HG03060 (cell line): Measurements from ENCODE around the gene BBX.
A peak's percentile ranks its signal among the peaks of the same experiment; 100 is the strongest.
"Not testable (repeated sequence)": the region's sequence is repeated elsewhere in the genome, so short reads cannot be mapped to it uniquely, and the experiment has no call there.

Experiments used
- ATAC-seq: cut with Tn5 transposase; IDR thresholded peaks from one replicate; pipeline ENCODE4 v1.9.1; 2021; ENCODE audit warnings: low read depth, moderate number of reproducible peaks; ENCODE audit not compliant: unreplicated experiment

The BBX gene

DNA sequence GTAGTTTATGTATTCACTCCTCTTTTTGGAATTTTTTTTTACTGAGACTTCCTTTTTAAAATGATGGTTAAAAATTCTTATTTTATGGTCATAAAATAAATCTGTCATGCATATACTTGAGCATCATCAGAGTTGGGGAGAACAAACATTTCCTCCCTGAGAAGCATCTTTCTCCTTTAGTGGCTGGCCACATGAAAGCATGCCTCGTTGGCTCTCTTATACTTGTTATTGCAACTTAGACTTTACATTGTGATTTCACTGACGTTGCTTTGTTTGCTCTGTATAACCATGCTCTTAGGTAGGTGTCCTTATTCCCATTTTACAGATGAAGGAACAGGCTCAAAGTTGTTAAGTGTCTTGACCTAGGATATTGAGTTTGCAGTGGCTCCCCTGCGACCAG lies 18.1 kb downstream of the BBX start:
- ATAC-seq = no peak

DNA sequence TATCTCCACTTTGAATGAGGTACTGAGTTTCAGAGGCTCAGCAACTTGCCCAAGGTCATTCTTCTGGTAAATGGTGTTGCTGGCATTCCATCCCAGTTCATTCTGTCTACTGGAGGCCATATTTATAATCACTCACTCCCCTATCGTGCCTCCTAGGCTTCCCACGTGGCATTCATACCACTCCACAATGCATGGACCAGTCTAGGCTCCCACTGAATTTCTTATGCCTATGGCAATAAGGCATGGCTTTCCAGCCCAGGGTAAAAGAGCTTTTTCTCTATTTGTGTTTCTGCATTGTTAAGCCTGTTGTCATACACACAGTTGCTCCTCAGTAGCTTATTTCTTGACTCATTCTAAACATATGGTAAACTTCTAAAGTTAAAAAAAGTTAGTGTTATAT lies 19.9 kb downstream of the BBX start:
- ATAC-seq = no peak

DNA sequence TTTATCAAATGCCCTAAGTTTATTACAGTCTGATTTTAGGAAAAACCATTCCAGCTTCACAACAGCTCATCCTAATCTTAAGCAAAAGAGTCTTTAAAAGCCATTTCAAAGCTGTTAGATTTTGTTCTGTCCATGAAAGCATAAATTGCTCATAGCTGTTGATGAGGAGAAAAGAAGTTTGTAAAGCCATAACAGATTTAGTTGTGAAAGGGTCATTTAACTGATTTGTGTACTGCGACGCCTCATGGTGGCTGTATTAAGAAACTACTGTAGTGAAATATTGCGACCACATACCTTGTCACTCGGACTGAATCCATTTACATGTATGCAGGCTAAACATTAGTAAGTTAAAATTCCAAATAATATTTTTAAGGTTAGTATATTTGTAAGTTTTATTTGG lies 20.9 kb downstream of the BBX start:
- ATAC-seq = no peak

DNA sequence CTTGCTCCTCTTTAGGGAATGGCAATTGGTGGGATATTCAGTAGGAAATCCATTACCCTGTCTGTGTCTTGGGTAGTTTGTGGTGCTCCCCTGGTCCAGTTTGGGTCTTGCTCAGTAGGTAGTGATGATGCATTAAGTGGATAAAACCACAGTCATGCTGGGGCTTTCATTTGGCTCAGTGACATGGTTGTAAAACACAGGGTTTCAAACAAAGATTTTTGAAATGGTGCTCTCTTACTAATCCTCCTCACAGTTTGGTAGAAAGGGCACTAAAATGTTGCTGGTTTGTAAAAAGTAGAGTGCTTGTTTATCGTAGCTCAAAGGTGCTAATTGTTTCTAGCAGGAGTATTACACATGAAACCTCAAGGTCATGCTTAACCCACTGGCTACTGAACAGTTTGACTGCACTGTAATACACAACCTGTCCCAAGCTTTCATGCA lies 22.9 kb downstream of the BBX start:
- ATAC-seq = no peak

DNA sequence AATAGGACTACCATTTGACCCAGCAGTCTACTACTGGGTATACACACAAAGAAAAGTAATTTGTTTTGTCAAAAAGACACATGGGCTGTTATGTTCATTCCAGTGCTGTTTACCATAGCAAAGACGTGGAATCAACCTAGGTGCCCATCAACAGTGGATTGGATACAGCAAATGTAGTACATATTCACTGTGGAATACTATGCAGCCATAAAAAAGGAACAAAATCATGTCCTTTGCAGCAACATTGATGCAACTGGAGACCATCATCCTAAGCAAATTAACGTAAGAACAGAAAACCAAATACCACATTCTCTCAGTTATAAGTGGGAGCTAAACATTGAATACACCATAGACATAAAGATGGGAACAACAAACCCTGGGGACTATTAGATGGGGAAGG lies 25.8 kb downstream of the BBX start:
- no peak for ATAC-seq

DNA sequence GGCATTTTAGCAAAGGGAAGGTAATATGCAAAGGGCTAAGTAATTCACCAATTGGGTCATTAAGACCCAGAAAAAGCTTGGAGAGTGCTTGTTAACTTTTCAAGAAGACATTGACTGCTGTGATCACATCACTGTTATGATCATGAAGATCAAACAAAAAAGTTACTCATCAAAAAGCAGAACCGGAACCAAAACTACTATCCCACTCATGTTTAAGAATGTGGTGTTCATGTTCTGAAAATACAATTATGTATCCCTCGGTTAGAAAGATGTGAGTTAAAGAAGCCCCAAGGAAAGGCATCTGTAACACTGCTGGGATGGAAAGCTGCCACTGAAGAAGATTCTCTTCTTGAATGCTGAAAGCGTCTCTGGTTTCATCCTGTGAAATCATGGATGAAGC lies 32.6 kb downstream of the BBX start:
- ATAC-seq = no peak

DNA sequence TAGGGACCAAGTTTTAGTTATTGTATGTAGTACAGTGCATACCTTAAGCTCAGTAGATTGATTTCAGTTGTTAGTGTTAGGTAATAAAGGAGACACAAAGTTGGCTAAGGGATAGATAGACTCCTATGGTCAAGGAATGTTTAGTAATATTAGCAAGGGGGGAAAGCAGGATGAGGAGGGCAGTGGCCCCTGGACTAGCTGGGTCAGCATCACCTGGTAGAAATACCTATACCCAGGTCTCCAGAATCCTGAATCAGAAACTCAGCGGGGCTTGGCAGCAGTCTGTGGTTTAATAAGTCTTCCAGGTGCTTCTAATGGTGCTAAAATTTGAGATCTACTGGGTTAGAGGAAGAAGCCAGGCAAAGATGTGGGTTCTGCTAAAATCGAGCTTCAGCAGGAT lies 35.0 kb downstream of the BBX start:
- no peak for ATAC-seq

DNA sequence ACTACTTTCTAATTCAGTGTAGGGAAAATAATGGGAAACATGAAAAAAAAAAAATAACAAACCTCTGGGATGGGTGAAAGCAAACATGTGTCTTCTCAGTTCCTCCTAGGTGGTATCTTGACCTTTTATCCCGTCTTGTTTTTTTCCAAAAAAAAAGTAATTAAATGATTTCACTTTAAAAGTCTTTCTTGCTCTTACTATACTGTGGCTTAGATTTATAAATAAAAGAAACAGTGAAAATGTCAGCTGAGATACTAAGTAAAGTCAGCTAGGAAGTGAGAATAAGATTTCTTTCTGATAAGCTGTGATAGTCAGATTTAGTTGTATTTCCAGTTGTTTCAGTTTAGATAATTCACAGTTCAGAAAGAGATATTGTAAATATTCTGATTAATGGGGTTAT lies 37.4 kb downstream of the BBX start:
- ATAC-seq = no peak

DNA sequence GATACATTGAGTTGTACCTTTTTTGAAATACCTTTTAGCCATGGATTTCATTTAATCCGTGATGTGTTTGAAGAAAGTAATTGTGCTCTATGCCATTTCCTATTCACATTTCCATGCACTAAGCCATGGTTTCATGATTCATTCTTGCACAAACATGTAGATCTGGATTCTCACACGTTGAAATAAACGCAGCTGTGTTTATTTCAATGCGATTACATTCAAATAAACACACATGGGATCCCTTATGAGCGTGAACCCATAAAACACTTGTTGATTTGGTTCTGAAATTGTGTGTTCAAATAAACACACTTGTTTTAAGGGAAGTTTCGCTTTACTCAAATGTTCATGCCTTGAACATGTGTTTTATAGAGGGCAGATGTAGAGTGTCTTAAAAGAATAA lies 39.2 kb downstream of the BBX start:
- ATAC-seq = no peak

DNA sequence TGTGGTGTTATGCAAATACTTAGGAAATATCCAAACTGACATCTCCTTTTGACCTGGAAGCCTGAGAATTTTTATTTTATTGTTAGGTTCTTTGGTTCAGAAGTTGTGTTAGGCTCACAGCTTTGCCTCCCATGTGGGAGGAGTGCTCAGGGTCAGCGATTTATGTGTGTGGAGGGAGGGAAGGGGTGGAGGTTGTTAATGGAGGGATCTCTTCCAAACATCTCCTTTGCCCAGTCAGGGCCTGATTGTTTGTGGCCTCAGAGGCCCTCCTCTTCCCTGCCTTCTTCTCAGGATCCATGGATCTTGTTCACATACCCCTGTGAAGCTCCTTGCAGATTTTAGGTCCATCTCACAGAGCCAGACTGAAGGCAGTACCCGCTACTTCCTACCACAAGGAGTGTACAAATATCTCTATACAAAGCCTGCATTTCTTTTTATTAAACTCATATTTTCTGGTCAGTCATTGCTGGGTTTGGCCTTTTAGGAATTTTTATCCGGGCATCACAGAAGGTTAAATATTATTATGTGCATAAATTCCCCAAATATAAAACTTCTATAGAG lies 40.3 kb downstream of the BBX start:
- no peak for ATAC-seq

DNA sequence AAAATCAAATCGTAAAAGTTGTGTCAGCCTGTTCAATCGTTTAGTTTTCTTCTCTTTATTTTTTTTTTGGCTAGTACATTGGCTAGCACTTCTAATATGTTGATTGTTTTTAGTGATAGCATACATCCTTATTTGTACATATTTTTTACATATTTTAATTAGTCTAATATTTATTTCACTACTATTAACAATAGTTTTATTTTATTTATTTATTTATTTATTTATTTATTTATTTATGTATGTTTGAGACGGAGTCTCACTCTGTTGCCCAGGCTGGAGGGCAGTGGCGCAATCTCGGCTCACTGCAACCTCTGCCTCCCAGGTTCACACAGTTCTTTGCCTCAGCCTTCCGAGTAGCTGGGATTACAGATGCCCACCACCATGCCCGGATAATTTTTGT lies 42.5 kb downstream of the BBX start:
- not testable (repeated sequence) for ATAC-seq

DNA sequence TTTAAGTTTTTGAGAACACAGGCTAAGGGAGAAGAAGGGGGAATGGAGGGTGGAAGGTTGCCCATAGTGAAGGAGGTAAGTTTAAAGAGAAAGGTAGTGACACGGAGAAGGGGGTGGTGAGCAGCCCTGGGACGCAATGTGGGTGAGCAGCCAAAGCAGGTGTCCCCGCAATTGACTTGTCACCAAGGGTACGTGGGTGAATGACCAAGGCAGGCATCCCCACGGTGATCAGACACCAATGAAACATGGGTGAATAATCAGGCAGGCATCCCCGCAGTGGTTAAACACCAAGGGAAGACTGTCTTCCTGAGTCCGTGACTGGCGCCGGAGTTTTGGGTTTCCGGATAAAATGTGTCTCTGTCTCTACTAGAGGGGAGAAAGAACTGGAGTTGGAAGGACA lies 48.3 kb downstream of the BBX start:
- not testable (repeated sequence) for ATAC-seq

DNA sequence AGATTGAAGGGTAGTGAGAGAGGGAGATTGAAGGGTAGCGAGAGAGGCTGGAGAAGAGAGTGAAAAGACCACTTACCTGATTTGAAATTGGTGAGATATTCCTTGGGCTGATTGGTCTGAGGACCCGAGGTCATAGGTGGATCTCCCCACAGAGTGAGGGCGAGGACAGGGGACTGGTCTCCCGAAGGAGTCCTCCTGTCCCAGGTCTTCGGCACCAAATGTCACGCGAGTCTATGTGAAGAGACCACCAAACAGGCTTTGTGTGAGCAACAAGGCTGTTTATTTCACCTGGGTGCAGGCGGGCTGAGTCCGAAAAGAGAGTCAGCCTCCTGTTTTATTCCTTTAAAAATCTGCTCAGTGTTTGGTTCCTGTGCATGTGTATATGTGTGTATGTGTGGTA lies 48.7 kb downstream of the BBX start:
- not testable (repeated sequence) for ATAC-seq

DNA sequence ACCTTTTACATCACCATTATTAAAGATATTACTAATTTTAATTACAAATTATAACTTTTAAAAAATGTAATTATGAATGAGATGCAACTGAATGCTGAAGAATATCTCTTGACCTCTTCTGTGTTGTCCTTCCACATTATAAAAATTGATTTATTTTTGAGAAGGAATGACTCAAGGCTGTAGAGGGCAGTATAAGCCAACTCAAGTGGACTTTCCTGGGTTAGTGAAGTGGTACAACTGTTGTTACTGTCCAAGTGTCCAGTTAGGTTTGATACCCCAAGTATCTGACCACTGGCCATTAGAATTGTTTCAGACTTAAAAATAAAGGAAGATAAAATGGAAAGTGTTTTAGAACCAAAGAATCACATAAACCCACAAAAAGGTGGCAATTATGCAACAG lies 51.9 kb downstream of the BBX start:
- peak; percentile 69 for ATAC-seq

DNA sequence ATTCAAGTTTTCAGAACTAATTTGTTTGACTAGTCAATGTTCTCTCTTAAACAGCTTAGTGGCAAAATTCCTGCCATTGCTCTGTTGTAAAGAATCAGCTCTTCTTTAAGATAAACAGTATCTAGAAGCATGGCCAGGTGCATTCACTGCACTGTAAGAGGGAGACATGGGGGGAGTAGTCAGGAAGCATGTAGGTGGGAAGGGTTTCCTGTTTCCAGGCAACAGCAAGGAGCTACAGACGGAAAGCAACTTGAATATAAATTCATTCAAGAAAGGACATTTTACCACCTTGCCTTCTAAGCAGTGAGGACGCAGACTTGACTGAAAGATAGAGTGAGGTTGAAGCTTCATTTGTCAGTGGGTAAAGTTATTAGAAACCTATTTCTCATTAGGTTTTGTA lies 55.3 kb downstream of the BBX start:
- no peak for ATAC-seq

DNA sequence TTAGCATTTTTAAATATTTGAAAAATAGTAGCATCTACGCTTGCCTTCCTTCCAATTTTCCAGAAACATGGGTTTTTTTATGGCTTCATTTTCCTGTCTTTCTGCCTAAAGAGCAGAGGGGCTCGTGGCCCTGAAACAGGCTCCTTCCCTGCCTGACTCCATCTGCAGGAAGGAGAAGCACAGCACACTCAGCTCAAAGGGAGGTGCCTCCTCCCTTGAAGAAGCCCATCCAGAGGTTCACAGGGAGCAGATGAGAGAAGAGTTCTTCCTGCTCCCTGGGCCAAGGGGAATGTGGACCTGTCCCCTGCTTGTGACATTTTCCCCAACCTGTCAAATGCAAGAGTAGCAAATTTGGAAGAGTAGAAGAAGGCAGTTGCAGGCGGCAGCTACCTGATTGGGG lies 55.8 kb downstream of the BBX start:
- ATAC-seq = no peak

DNA sequence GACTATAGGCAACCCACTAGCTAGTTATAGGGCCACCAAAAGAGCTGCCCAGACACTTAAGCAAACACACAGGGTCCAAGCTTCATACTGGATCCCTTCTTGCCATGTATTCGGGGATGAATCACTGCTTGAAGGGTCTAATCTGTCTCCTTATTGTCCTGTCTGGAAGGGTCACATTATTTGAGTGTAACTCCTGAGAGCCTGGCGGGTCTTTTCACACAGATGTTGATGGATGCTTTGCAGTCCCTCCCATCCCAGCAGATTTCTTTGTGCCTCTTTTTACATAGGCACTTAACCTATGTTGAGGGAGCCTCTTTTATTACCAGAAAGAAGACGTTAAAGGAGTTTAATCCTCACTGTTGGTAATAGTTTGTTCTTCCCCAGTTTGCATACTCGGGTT lies 56.6 kb downstream of the BBX start:
- ATAC-seq = no peak

DNA sequence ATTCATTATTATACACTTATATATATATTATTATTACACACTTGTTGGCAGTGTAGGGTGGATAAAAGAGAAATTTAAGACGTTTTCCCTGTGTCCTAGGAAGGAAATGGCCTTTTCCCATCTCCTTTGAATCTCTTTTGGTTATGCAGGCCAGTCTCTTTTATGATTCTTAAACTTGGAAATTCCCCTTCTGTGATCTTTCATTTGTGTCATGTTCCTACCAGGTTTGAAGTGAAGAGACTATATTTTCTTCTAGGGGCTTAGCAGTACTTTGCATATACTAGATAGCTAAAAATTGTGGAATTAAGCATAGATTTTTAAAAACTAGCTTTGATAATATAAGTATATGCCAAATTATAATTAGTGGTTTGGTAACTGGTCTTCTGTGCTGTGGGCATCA lies 58.5 kb downstream of the BBX start:
- ATAC-seq = no peak

DNA sequence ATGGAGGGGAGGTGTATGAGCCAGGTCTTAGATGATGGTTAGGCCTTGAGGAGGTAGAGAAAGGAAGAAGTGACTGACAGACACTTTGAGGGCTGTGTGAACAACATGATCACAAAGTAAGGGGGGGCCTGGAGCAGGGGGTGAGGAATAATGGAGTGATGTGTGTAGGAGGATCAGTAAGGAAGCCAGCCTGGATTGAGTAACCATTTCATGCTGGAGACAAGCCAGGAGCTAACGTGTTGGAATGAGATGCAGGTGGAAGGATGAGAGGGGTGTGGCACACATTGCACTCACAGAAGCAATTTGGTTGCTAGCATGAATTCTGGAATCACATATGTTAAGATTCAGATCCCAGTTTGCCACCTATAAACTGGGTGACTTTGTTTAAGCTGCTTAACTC lies 65.5 kb downstream of the BBX start:
- ATAC-seq = no peak

DNA sequence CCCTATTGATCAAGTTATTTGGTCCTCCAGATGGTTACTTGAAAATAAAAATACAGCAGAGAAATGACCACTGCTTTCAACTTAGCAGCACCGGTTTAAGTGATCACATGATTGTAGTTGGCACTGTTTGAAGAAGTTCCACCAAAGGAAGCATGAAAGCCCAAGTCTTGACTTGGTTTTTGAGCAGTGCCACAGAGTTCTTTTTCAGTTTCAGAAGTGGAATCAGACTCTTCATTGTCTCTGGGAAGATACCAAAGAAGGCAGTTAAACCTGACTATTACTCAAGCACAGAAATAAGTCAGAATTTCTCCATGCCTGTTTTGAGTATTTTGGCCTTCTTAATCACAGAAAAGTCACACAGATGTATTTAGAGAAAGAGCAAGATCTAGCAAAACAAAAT lies 66.7 kb downstream of the BBX start:
- peak; percentile 80 for ATAC-seq

DNA sequence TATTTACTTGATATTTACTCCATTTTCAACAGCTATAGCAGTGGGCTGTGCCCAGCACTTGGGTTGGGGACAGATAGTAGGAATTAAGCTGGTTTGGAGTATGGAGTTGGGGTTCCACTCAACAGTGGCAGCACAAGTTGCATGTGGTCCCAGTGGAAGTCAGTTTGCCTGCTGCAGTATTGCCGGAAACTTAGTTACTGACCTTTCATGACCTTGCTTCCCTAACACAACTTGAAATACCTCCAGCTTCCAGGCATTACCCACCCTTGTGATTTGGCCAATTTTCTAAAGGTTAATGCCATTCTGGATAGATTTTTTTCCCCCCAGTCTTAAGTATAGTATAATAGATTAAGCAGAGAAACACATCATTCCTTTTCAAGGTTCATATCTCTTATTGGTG lies 68.0 kb downstream of the BBX start:
- no peak for ATAC-seq

DNA sequence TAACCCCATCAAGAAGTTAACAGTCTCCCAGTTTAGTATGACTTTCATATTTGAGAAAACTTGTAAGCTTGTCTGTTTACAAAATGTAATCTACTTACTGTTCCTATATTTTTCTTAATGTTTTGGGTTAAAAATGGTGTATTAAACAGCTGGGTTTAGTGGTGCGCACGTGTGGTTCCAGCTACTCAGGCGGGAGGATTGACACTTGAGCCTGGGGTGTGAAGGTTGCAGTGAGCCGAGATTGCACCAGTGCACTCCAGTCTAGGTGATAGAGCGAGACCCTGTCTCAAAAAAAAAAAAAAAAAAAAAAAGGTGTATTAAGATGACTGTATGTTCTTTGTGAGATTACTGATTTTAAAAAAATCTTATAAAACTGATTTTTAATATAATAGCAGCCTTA lies 69.3 kb downstream of the BBX start:
- ATAC-seq = no peak

DNA sequence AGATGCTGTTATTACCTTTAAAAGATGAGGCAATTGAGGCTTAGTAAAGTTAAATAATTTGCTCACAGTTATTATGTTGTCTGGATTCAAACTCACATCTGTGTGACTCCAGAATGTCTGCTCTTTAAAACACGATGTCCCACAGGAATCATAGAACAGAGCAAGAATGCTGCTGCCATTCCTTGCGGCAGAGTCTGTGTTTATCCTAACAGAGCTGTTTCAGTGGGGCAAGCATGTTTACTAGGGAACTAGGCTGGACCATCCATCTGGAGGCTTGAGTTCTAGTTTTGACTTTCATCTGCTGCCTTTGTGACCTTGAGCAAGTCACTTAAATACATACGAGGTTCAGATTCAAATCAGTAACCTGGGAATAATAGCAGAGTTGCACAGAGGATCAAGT lies 72.1 kb downstream of the BBX start:
- ATAC-seq = no peak
